GM23338 (cell line): ENCODE results near the gene CLTA. TPM values are rescaled to one million over a fixed set of nuclear protein-coding genes. Genes with fewer than 3 reads are reported as not detected.

Experiments
- ATAC-seq: fragments of 200-7000 bp; cut with Tn5 transposase; 3 replicates; pipeline ENCODE4 v1.9.1; 2020
- DNase-seq: peaks from one replicate; pipeline ENCODE4 v3.0.0-alpha.2; 2015; ENCODE audit warnings: low spot score
- H2AFZ ChIP-seq: fragments of 200-600 bp; sonication (generic); 2 replicates; pipeline ENCODE4 v1.8.0; 2016; ENCODE audit warnings: antibody characterized with exemption, mild to moderate bottlenecking, moderate library complexity
- H3F3A ChIP-seq: fragments of 200-600 bp; sonication (generic); replicated peaks from 2 replicates; pipeline ENCODE4 v1.8.0; 2017; ENCODE audit warnings: antibody characterized with exemption, mixed run types, low read depth
- H3K27ac ChIP-seq: fragments of 200-600 bp; sonication (generic); 2 replicates; pipeline ENCODE4 v1.6.1; 2016; ENCODE audit warnings: low read depth
- H3K27me3 ChIP-seq: fragments of 200-600 bp; sonication (generic); 2 replicates; pipeline ENCODE4 v1.8.0; 2016; ENCODE audit warnings: mild to moderate bottlenecking, mixed run types, moderate library complexity; ENCODE audit not compliant: insufficient read depth
- H3K36me3 ChIP-seq: fragments of 200-600 bp; sonication (generic); 2 replicates; pipeline ENCODE4 v1.8.0; 2016; ENCODE audit warnings: mild to moderate bottlenecking; ENCODE audit not compliant: insufficient read depth
- H3K4me1 ChIP-seq: fragments of 200-600 bp; sonication (generic); 2 replicates; pipeline ENCODE4 v1.8.0; 2016; ENCODE audit warnings: mild to moderate bottlenecking, moderate library complexity; ENCODE audit not compliant: insufficient read depth
- H3K4me2 ChIP-seq: fragments of 200-600 bp; sonication (generic); 2 replicates; pipeline ENCODE4 v1.7.1; 2017; ENCODE audit warnings: mixed run types
- H3K4me3 ChIP-seq: fragments of 200-600 bp; sonication (generic); 2 replicates; pipeline ENCODE4 v1.6.1; 2016; ENCODE audit warnings: mixed run types
- H3K79me2 ChIP-seq: fragments of 200-600 bp; sonication (generic); replicated peaks from 2 replicates; pipeline ENCODE4 v1.8.0; 2017; ENCODE audit warnings: mild to moderate bottlenecking; ENCODE audit not compliant: insufficient read depth
- H3K9me2 ChIP-seq: fragments of 200-600 bp; sonication (generic); 2 replicates; pipeline ENCODE4 v1.8.0; 2017; ENCODE audit not compliant: insufficient read depth
- H4K20me1 ChIP-seq: fragments of 200-600 bp; sonication (generic); replicated peaks from 2 replicates; pipeline ENCODE4 v1.8.0; 2017; ENCODE audit warnings: mild to moderate bottlenecking; ENCODE audit not compliant: insufficient read depth
- H3K27ac Mint-ChIP-seq: 2 replicates; pipeline ENCODE4 v1.8.0; 2020; ENCODE audit warnings: inconsistent platforms, mild to moderate bottlenecking, moderate library complexity, mixed read lengths
- H3K27me3 Mint-ChIP-seq: 3 replicates; pipeline ENCODE4 v1.8.0; 2022; ENCODE audit warnings: low read depth, mild to moderate bottlenecking, moderate library complexity, mixed read lengths, inconsistent platforms; ENCODE audit not compliant: insufficient read depth, poor library complexity
- H3K36me3 Mint-ChIP-seq: 3 replicates; pipeline ENCODE4 v1.8.0; 2021; ENCODE audit warnings: low read depth, mild to moderate bottlenecking, inconsistent platforms, moderate library complexity, mixed read lengths
- H3K4me1 Mint-ChIP-seq: 3 replicates; pipeline ENCODE4 v1.8.0; 2020; ENCODE audit warnings: mild to moderate bottlenecking, inconsistent platforms, mixed read lengths
- H3K4me3 Mint-ChIP-seq: 3 replicates; pipeline ENCODE4 v1.8.0; 2021; ENCODE audit warnings: moderate library complexity, mild to moderate bottlenecking, inconsistent platforms, mixed read lengths
- H3K9me3 Mint-ChIP-seq: 3 replicates; pipeline ENCODE4 v1.8.0; 2020; ENCODE audit warnings: moderate library complexity, mild to moderate bottlenecking, inconsistent platforms, mixed read lengths
- CREB1 ChIP-seq: fragments of 250-450 bp; sonication (Bioruptor Pico); IDR thresholded peaks from 2 replicates; pipeline ENCODE4 v1.5.0; 2020; ENCODE audit warnings: low read depth, mild to moderate bottlenecking, moderate library complexity
- EZH2 ChIP-seq: fragments of 200-600 bp; sonication (generic); IDR thresholded peaks from one replicate; pipeline ENCODE4 v1.8.0; 2017; ENCODE audit warnings: antibody characterized with exemption, mild to moderate bottlenecking, low read depth; ENCODE audit not compliant: unreplicated experiment
- EZH2phosphoT487 ChIP-seq: fragments of 200-600 bp; sonication (generic); IDR thresholded peaks from one replicate; pipeline ENCODE4 v1.8.1; 2018; ENCODE audit warnings: antibody characterized with exemption; ENCODE audit not compliant: unreplicated experiment
- JUNB ChIP-seq: IDR thresholded peaks from one replicate; pipeline ENCODE4 v1.6.1; 2016; ENCODE audit warnings: antibody characterized with exemption; ENCODE audit not compliant: unreplicated experiment
- NANOG ChIP-seq: IDR thresholded peaks from 2 replicates; pipeline ENCODE4 v1.6.1; 2016; ENCODE audit warnings: antibody characterized with exemption, borderline replicate concordance
- POLR2AphosphoS5 ChIP-seq: IDR thresholded peaks from 2 replicates; pipeline ENCODE4 v1.6.1; 2016; ENCODE audit warnings: antibody characterized with exemption, low read depth
- STAT1 ChIP-seq: IDR thresholded peaks from one replicate; pipeline ENCODE4 v1.6.1; 2016; ENCODE audit warnings: antibody characterized with exemption; ENCODE audit not compliant: unreplicated experiment
- ZNF114 ChIP-seq: fragments of 250-450 bp; sonication (Bioruptor Pico); IDR thresholded peaks from 2 replicates; pipeline ENCODE4 v1.5.0; 2020; ENCODE audit warnings: mild to moderate bottlenecking, moderate library complexity
- ZNF331 ChIP-seq: fragments of 250-450 bp; sonication (Bioruptor Pico); IDR thresholded peaks from 2 replicates; pipeline ENCODE4 v1.5.0; 2020; ENCODE audit warnings: low read depth, mild to moderate bottlenecking, moderate library complexity
- polyA plus RNA-seq: library from polyadenylated mRNA; unstranded; fragments of >200 nt; fragmentation: Nextera tagmentation; extraction: Ambion mirVana; gene quantifications from 2 replicates; pipeline ENCODE4 v1.2.1, GENCODE V29; 2016
- total RNA-seq: library from RNA; depleted of rRNA; stranded (reverse); fragments of >200 nt; shearing (Covaris generic); gene quantifications from 2 replicates; pipeline ENCODE4 v1.2.3, GENCODE V29; 2014
- TF ChIP-seq, protein P1 (sequence below): fragments of 250-450 bp; sonication (Bioruptor Pico); IDR thresholded peaks from 2 replicates; pipeline ENCODE4 v1.5.0; 2020; ENCODE audit warnings: mild to moderate bottlenecking, moderate library complexity
- TF ChIP-seq, protein P2 (sequence below), 2 experiments: fragments of 200-600 bp in 1 of 2; sonication (generic) in 1 of 2; conservative IDR thresholded peaks; 2 replicates each; pipeline versions ENCODE4 v1.5.1 to v1.6.1; 2016 to 2017; ENCODE audit warnings: antibody characterized with exemption in 2 of 2, low read depth in 2 of 2, mild to moderate bottlenecking in 2 of 2, moderate library complexity in 1 of 2
- TF ChIP-seq, protein P3 (sequence below): IDR thresholded peaks from 2 replicates; pipeline ENCODE4 v1.6.1; 2016; ENCODE audit warnings: antibody characterized with exemption
- TF ChIP-seq, protein P4 (sequence below): IDR thresholded peaks from one replicate; pipeline ENCODE4 v1.6.1; 2018; ENCODE audit warnings: antibody characterized with exemption; ENCODE audit not compliant: unreplicated experiment

The CLTA gene
- total and polyA plus RNA-seq, 2 experiments from 2014 or later = 223 to 259 TPM

DNA sequence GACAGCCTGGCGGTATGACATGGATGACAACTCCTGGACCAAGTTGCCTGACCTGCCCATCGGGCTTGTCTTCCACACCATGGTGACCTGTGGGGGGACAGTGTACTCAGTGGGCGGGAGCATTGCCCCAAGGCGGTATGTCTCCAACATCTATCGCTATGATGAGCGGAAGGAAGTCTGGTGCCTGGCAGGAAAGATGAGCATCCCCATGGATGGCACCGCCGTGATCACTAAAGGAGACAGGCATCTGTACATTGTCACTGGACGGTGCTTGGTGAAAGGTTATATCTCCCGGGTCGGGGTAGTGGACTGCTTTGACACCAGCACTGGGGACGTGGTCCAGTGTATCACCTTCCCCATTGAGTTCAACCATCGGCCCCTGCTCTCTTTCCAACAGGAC lies 20.2 kb upstream of the CLTA start:
- Histone ChIP-seq H3K9me2 (0 out of 2 replicates have a peak, but pooled peaks cover 2% of the 10 kb centered on the region), H3K27me3 (no peaks in the 10 kb centered on the region), H2AFZ (no peak overlapping the region), H3K4me2 (no peak overlapping the region), H3K4me1 (no peaks in the 10 kb centered on the region), H4K20me1 (no peaks in the 10 kb centered on the region), H3F3A (no peaks in the 10 kb centered on the region), H3K79me2 (no peaks in the 10 kb centered on the region), H3K4me3 (no peak overlapping the region), H3K36me3 (no peaks in the 10 kb centered on the region), H3K27ac (no peak overlapping the region)
- H3K36me3 Mint-ChIP-seq = no peaks in the 10 kb centered on the region
- H3K4me1 Mint-ChIP-seq = peaks cover 7% of the 10 kb centered on the region
- H3K9me3 Mint-ChIP-seq = no peaks in the 10 kb centered on the region
- peaks cover 10% of the 10 kb centered on the region for H3K27me3 Mint-ChIP-seq
- DNase-seq (no peak), ATAC-seq (no peak)
- H3K4me3 Mint-ChIP-seq = no peak overlapping the region; the same call in 2 of the 3 replicates
- H3K27ac Mint-ChIP-seq = no peak overlapping the region
- no peak for TF ChIP-seq NANOG
- no peak for TF ChIP-seq STAT1
- no peak for TF ChIP-seq ZNF331 (CRISPR knock-in tag)
- TF ChIP-seq, protein P1, sequence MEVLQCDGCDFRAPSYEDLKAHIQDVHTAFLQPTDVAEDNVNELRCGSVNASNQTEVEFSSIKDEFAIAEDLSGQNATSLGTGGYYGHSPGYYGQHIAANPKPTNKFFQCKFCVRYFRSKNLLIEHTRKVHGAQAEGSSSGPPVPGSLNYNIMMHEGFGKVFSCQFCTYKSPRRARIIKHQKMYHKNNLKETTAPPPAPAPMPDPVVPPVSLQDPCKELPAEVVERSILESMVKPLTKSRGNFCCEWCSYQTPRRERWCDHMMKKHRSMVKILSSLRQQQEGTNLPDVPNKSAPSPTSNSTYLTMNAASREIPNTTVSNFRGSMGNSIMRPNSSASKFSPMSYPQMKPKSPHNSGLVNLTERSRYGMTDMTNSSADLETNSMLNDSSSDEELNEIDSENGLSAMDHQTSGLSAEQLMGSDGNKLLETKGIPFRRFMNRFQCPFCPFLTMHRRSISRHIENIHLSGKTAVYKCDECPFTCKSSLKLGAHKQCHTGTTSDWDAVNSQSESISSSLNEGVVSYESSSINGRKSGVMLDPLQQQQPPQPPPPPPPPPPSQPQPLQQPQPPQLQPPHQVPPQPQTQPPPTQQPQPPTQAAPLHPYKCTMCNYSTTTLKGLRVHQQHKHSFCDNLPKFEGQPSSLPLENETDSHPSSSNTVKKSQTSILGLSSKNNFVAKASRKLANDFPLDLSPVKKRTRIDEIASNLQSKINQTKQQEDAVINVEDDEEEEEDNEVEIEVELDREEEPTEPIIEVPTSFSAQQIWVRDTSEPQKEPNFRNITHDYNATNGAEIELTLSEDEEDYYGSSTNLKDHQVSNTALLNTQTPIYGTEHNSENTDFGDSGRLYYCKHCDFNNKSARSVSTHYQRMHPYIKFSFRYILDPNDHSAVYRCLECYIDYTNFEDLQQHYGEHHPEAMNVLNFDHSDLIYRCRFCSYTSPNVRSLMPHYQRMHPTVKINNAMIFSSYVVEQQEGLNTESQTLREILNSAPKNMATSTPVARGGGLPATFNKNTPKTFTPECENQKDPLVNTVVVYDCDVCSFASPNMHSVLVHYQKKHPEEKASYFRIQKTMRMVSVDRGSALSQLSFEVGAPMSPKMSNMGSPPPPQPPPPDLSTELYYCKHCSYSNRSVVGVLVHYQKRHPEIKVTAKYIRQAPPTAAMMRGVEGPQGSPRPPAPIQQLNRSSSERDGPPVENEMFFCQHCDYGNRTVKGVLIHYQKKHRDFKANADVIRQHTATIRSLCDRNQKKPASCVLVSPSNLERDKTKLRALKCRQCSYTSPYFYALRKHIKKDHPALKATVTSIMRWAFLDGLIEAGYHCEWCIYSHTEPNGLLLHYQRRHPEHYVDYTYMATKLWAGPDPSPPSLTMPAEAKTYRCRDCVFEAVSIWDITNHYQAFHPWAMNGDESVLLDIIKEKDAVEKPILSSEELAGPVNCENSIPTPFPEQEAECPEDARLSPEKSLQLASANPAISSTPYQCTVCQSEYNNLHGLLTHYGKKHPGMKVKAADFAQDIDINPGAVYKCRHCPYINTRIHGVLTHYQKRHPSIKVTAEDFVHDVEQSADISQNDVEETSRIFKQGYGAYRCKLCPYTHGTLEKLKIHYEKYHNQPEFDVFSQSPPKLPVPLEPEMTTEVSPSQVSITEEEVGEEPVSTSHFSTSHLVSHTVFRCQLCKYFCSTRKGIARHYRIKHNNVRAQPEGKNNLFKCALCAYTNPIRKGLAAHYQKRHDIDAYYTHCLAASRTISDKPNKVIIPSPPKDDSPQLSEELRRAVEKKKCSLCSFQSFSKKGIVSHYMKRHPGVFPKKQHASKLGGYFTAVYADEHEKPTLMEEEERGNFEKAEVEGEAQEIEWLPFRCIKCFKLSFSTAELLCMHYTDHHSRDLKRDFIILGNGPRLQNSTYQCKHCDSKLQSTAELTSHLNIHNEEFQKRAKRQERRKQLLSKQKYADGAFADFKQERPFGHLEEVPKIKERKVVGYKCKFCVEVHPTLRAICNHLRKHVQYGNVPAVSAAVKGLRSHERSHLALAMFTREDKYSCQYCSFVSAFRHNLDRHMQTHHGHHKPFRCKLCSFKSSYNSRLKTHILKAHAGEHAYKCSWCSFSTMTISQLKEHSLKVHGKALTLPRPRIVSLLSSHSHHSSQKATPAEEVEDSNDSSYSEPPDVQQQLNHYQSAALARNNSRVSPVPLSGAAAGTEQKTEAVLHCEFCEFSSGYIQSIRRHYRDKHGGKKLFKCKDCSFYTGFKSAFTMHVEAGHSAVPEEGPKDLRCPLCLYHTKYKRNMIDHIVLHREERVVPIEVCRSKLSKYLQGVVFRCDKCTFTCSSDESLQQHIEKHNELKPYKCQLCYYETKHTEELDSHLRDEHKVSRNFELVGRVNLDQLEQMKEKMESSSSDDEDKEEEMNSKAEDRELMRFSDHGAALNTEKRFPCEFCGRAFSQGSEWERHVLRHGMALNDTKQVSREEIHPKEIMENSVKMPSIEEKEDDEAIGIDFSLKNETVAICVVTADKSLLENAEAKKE = no peak
- no peak for TF ChIP-seq JUNB
- no peak for TF ChIP-seq EZH2phosphoT487
- TF ChIP-seq EZH2 = no peak
- TF ChIP-seq, protein P2, sequence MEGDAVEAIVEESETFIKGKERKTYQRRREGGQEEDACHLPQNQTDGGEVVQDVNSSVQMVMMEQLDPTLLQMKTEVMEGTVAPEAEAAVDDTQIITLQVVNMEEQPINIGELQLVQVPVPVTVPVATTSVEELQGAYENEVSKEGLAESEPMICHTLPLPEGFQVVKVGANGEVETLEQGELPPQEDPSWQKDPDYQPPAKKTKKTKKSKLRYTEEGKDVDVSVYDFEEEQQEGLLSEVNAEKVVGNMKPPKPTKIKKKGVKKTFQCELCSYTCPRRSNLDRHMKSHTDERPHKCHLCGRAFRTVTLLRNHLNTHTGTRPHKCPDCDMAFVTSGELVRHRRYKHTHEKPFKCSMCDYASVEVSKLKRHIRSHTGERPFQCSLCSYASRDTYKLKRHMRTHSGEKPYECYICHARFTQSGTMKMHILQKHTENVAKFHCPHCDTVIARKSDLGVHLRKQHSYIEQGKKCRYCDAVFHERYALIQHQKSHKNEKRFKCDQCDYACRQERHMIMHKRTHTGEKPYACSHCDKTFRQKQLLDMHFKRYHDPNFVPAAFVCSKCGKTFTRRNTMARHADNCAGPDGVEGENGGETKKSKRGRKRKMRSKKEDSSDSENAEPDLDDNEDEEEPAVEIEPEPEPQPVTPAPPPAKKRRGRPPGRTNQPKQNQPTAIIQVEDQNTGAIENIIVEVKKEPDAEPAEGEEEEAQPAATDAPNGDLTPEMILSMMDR (conservative IDR thresholded peaks at IDR 0.05; ENCODE audit: low read depth in 2 of 2) = no peak
- no peak for TF ChIP-seq POLR2AphosphoS5
- no peak for TF ChIP-seq CREB1 (CRISPR knock-in tag)
- TF ChIP-seq, protein P3, sequence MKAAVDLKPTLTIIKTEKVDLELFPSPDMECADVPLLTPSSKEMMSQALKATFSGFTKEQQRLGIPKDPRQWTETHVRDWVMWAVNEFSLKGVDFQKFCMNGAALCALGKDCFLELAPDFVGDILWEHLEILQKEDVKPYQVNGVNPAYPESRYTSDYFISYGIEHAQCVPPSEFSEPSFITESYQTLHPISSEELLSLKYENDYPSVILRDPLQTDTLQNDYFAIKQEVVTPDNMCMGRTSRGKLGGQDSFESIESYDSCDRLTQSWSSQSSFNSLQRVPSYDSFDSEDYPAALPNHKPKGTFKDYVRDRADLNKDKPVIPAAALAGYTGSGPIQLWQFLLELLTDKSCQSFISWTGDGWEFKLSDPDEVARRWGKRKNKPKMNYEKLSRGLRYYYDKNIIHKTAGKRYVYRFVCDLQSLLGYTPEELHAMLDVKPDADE = no peak
- TF ChIP-seq, protein P4, sequence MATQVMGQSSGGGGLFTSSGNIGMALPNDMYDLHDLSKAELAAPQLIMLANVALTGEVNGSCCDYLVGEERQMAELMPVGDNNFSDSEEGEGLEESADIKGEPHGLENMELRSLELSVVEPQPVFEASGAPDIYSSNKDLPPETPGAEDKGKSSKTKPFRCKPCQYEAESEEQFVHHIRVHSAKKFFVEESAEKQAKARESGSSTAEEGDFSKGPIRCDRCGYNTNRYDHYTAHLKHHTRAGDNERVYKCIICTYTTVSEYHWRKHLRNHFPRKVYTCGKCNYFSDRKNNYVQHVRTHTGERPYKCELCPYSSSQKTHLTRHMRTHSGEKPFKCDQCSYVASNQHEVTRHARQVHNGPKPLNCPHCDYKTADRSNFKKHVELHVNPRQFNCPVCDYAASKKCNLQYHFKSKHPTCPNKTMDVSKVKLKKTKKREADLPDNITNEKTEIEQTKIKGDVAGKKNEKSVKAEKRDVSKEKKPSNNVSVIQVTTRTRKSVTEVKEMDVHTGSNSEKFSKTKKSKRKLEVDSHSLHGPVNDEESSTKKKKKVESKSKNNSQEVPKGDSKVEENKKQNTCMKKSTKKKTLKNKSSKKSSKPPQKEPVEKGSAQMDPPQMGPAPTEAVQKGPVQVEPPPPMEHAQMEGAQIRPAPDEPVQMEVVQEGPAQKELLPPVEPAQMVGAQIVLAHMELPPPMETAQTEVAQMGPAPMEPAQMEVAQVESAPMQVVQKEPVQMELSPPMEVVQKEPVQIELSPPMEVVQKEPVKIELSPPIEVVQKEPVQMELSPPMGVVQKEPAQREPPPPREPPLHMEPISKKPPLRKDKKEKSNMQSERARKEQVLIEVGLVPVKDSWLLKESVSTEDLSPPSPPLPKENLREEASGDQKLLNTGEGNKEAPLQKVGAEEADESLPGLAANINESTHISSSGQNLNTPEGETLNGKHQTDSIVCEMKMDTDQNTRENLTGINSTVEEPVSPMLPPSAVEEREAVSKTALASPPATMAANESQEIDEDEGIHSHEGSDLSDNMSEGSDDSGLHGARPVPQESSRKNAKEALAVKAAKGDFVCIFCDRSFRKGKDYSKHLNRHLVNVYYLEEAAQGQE = no peak
- TF ChIP-seq ZNF114 (CRISPR knock-in tag) = no peak
